A549 (cell line): ENCODE measurements around the gene TMEM121.

Experiments used
- CTCF ChIP-seq: fragments of >200 bp; sonication (Bioruptor Twin); formaldehyde crosslinking; IDR thresholded peaks from 3 replicates; pipeline ENCODE4 v1.5.1; 2016
- PBX3 ChIP-seq: IDR thresholded peaks from 2 replicates; pipeline ENCODE4 v1.6.1; 2012
- PHF8 ChIP-seq: fragments of 200-600 bp; sonication (generic); IDR thresholded peaks from 2 replicates; pipeline ENCODE4 v1.6.1; 2016; ENCODE audit warnings: low read depth, mild to moderate bottlenecking, antibody characterized with exemption, moderate library complexity, borderline replicate concordance
- POLR2A ChIP-seq: IDR thresholded peaks from 2 replicates; pipeline ENCODE4 v1.6.1; 2012; ENCODE audit warnings: mild to moderate bottlenecking, low read length
- POLR2AphosphoS2 ChIP-seq: conservative IDR thresholded peaks from 2 replicates; pipeline ENCODE4 v1.6.1; 2012; ENCODE audit warnings: low read length, improper control_type of control experiment, inconsistent platforms
- RAD21 ChIP-seq, 2 experiments: fragments of >200 bp in 1 of 2; sonication (Bioruptor Twin) in 1 of 2; formaldehyde crosslinking in 1 of 2; IDR thresholded peaks in 1 of 2; conservative IDR thresholded peaks in 1 of 2; 2 replicates in 1 of 2; 3 replicates in 1 of 2; pipeline ENCODE4 v1.6.1; 2012 to 2018; ENCODE audit warnings: inconsistent platforms in 1 of 2
- REST ChIP-seq: fragments of 200-600 bp; sonication (generic); IDR thresholded peaks from 2 replicates; pipeline ENCODE4 v1.6.1; 2016; ENCODE audit warnings: antibody characterized with exemption, mild to moderate bottlenecking, moderate library complexity
- RFX5 ChIP-seq: fragments of 450-650 bp; IDR thresholded peaks from 2 replicates; pipeline ENCODE4 v1.7.1; 2014; ENCODE audit warnings: antibody characterized with exemption, mild to moderate bottlenecking, moderate library complexity
- RNF2 ChIP-seq: fragments of 200-600 bp; sonication (generic); IDR thresholded peaks from 2 replicates; pipeline ENCODE4 v1.6.1; 2016; ENCODE audit warnings: low read depth, mild to moderate bottlenecking, antibody characterized with exemption, moderate library complexity, borderline replicate concordance
- SREBF2 ChIP-seq: fragments of 450-650 bp; IDR thresholded peaks from 2 replicates; pipeline ENCODE4 v1.6.1; 2014; ENCODE audit warnings: mild to moderate bottlenecking, moderate library complexity
- ZSCAN20 ChIP-seq: fragments of 250-450 bp; sonication (Bioruptor Pico); IDR thresholded peaks from 2 replicates; pipeline ENCODE4 v1.8.0; 2022; ENCODE audit warnings: mild to moderate bottlenecking, moderate library complexity

- TF ChIP-seq RFX5 (no peak), SREBF2 (no peak), ZSCAN20 (no peak), CTCF (no peak), POLR2A (no peak), PBX3 (no peak), PHF8 (no peak), RNF2 (no peak), RAD21 (conservative IDR thresholded peaks at IDR 0.05 in 1 of 2, IDR thresholded peaks at IDR 0.05 in 1 of 2) (peak in 1 of 2 experiments; percentile 0; a peak in 1 of 5 replicates), POLR2AphosphoS2 (no peak), REST (no peak)
Measured at GRCh38 chr14:105528586-105529318, 2.4 kb downstream of the TMEM121 start.
